IPS-18a (cell line): ENCODE results near the gene CTNND2.

Experiments used
- H3K27ac ChIP-seq: one replicate; pipeline ENCODE4 v1.5.1; 2013; ENCODE audit warnings: low read length
- H3K27me3 ChIP-seq: one replicate; pipeline ENCODE4 v1.6.1; 2013; ENCODE audit warnings: mild to moderate bottlenecking, low read length; ENCODE audit not compliant: control insufficient read depth, insufficient read depth
- H3K36me3 ChIP-seq: one replicate; pipeline ENCODE4 v1.6.1; 2013; ENCODE audit warnings: low read depth, low read length; ENCODE audit not compliant: control insufficient read depth
- H3K4me1 ChIP-seq: one replicate; pipeline ENCODE4 v1.6.1; 2013; ENCODE audit warnings: low read depth, low read length; ENCODE audit not compliant: control insufficient read depth
- H3K4me3 ChIP-seq: one replicate; pipeline ENCODE4 v1.5.1; 2013; ENCODE audit warnings: low read length
- H3K9ac ChIP-seq: one replicate; pipeline ENCODE4 v1.6.1; 2013; ENCODE audit warnings: mild to moderate bottlenecking, low read length, moderate library complexity
- H3K9me3 ChIP-seq: one replicate; pipeline ENCODE4 v1.6.1; 2013; ENCODE audit warnings: low read depth, low read length; ENCODE audit not compliant: control insufficient read depth

The CTNND2 gene

DNA sequence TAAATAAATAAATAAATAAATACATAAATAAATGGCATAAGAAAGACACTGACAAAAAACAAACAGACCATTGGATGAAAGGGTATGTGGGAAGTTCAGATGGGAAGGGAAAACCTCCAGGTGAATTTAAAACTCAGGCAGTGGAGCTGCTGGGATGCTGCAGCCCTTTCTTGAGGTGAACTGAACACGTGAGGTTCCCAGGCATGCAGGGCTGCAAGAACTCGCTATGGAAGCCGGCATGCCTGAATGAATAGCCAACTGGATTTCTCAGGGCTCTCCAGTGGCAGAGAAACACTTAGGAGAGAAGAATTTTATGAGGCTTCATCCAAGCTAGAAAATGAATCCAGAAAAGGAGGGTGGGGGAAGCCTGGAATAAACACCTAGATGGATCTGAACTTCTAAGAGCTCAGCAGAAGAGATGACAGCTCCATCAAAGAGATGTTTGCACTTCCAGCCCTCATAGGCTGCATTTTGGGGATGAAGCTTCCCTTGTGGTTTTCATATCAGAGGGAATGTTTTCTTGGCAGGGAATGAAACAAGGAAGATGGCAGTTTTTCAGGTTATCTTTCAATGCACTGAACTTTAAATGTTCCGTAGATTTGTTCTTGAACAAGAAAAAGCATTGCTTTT, 919.0 kb downstream of the CTNND2 start:
- H3K27me3 ChIP-seq: no peaks in the 10 kb centered on the region
- no peak overlapping the region for H3K27ac ChIP-seq
- no peaks in the 10 kb centered on the region for H3K9me3 ChIP-seq
- no peaks in the 10 kb centered on the region for H3K36me3 ChIP-seq
- no peak overlapping the region for H3K4me3 ChIP-seq
- H3K9ac ChIP-seq: no peak overlapping the region
- H3K4me1 ChIP-seq: no peaks in the 10 kb centered on the region

DNA sequence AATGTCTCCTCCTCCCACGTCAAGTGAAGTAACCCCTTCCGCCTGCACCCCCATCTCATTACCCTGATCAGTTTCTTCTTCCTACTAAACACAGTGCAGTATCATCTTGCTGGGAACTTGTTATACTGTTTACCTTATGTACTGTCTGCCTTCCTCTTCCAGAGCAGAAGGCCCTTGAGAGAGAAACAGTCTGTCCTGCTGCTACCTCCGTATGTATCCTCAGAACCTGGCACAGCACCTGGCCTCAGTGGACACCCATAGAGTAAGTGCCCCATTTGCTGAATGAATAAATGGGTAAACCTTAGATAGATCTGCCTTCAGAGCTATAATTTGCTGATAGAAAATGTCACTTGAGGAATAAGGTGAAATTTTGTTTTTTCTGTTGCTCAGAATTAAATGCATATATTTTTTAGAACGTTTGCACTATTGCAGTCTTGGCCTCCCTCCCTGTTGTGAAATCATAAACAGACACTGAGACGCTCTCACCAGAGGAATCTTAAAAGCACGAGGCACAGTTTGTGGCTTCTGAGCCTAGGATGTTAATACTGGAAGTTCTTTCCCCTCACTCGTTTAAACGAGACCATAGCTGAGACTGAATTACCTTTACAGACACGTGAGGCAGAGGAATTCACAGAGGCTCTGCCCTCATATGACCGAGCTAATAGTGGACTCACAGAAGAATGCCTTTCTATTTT, 920.1 kb downstream of the CTNND2 start:
- Histone ChIP-seq H3K9ac (no peak overlapping the region), H3K9me3 (no peaks in the 10 kb centered on the region), H3K27me3 (no peaks in the 10 kb centered on the region), H3K4me1 (no peaks in the 10 kb centered on the region), H3K4me3 (no peak overlapping the region), H3K36me3 (no peaks in the 10 kb centered on the region), H3K27ac (no peak overlapping the region)

DNA sequence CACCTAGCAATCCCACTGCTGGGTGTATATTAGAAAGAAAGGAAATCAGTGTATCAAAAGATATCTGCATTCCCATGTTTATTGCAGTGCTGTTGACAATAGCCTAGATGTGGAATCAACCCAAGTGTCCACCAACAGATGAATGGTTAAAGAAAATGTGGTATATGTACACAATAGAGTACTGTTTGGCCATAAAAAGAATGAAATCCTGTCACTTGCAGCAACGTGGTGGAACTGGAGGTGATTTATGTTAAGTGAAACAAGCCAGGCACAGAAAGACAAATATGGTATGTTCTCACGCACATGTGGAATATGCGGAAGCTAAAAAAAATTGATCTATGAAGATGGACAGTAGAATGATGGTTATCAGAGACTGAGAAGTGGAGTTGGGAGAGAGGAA, 921.6 kb downstream of the CTNND2 start:
- Histone ChIP-seq H3K9me3 (no peaks in the 10 kb centered on the region), H3K27me3 (no peaks in the 10 kb centered on the region), H3K4me3 (no peak overlapping the region), H3K9ac (no peak overlapping the region), H3K4me1 (no peaks in the 10 kb centered on the region), H3K27ac (no peak overlapping the region), H3K36me3 (no peaks in the 10 kb centered on the region)

DNA sequence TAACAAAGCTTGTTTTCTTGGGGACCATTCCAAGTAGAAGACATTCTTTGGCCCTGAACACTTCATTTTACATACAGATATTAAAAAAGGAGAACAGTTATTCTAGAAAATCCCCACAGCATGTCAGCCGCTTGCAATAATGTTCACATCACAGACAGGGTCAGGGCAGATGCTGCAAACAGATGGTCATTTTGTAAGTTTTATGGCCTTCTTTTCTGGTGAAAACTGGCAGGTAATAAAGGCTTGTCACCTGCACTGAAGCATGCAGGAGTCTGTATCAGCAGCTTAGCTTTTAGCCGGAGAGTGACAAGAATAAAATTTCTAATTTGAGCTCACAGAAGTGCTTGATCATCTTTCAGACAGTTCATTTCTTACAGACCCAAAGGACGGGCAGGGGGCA, 922.3 kb downstream of the CTNND2 start:
- H3K4me1 ChIP-seq: no peaks in the 10 kb centered on the region
- H3K27me3 ChIP-seq: no peaks in the 10 kb centered on the region
- H3K36me3 ChIP-seq: no peaks in the 10 kb centered on the region
- no peak overlapping the region for H3K9ac ChIP-seq
- H3K27ac ChIP-seq: no peak overlapping the region
- no peaks in the 10 kb centered on the region for H3K9me3 ChIP-seq
- H3K4me3 ChIP-seq: no peak overlapping the region

DNA sequence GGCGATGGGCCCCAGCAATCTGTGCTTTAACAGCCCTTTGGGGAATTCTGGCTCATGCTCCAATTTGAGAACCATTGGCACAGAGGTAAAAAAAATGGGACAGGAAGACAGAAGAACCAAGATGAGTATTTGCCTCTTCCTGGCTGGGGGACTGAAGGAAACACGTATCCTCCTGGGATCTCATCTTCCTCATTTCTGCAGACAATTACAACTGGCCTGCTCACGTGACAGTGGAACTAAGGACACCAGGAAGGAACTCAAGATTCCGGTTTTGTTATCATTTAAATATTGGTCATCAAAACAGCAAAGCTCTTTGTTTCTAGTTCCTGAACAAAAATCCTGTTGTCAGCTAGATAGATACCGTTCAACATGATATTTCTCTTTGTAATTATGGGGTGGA, 927.2 kb downstream of the CTNND2 start:
- H3K9ac ChIP-seq: no peak overlapping the region
- no peaks in the 10 kb centered on the region for H3K27me3 ChIP-seq
- no peak overlapping the region for H3K4me3 ChIP-seq
- no peak overlapping the region for H3K27ac ChIP-seq
- H3K36me3 ChIP-seq: no peaks in the 10 kb centered on the region
- no peaks in the 10 kb centered on the region for H3K9me3 ChIP-seq
- no peaks in the 10 kb centered on the region for H3K4me1 ChIP-seq

DNA sequence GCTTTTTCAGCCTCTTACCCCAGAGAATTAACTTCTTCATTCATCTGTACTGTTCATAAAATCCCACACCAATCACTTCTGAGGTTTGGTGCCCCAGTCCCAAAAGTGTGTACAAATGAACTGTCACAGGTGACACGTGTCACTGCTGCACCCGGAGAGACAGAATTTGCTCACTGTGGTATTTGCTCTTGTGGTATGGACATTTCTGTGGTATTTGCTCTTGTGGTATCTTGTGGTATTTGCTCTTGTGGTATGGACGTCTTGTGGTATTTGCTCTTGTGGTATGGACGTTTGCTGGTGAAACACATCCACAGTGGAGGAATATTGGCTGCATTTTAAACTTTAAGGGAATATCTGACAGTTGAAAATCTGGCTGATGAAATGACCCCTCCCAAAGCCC, 928.3 kb downstream of the CTNND2 start:
- Histone ChIP-seq H3K4me3 (no peak overlapping the region), H3K9me3 (no peaks in the 10 kb centered on the region), H3K36me3 (no peaks in the 10 kb centered on the region), H3K27me3 (no peaks in the 10 kb centered on the region), H3K4me1 (no peaks in the 10 kb centered on the region), H3K9ac (no peak overlapping the region), H3K27ac (no peak overlapping the region)

DNA sequence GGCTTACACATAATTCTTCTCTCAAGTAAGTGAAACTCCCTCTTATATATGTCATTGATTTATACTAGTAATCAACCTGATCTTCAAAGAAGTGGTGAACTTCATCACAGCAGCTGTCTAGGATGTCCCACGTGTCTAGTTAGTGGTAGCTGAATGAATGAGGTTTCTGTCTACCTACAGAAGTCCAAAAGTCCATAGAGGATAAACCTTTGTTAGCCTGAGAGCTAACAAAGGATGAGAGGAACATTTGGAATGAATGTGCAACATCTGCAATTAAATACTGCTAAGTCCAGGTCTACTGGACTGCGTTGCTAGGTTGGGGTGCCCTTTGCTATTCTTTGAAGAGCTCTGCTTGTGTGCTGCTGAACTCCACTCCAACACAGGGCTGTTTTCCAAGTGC, 929.4 kb downstream of the CTNND2 start:
- no peak overlapping the region for H3K4me3 ChIP-seq
- H3K9me3 ChIP-seq: no peaks in the 10 kb centered on the region
- no peaks in the 10 kb centered on the region for H3K4me1 ChIP-seq
- H3K36me3 ChIP-seq: no peaks in the 10 kb centered on the region
- H3K27me3 ChIP-seq: no peaks in the 10 kb centered on the region
- no peak overlapping the region for H3K27ac ChIP-seq
- H3K9ac ChIP-seq: no peak overlapping the region

DNA sequence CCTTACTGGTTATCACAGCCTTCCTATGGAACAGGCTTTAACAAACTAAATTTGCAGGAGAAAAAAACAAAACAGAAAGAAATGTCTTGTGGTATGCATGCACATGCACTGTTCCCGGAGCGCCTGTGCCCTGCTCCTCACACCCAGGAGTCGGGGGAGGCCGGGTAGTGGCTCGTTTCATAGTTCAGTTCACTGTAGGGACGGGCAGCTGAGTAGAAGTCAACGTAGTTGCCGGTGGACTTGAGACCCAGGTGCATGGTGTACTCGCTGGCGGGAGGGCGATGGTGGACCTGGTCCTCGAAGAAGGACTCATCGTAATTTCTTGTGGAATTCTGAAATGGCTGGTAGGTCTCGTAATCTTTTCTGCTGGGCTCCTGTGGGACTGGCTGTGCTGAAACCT, 930.9 kb downstream of the CTNND2 start:
- H3K4me3 ChIP-seq: no peak overlapping the region
- H3K9ac ChIP-seq: no peak overlapping the region
- no peaks in the 10 kb centered on the region for H3K4me1 ChIP-seq
- no peaks in the 10 kb centered on the region for H3K27me3 ChIP-seq
- H3K27ac ChIP-seq: no peak overlapping the region
- H3K36me3 ChIP-seq: no peaks in the 10 kb centered on the region
- H3K9me3 ChIP-seq: no peaks in the 10 kb centered on the region

DNA sequence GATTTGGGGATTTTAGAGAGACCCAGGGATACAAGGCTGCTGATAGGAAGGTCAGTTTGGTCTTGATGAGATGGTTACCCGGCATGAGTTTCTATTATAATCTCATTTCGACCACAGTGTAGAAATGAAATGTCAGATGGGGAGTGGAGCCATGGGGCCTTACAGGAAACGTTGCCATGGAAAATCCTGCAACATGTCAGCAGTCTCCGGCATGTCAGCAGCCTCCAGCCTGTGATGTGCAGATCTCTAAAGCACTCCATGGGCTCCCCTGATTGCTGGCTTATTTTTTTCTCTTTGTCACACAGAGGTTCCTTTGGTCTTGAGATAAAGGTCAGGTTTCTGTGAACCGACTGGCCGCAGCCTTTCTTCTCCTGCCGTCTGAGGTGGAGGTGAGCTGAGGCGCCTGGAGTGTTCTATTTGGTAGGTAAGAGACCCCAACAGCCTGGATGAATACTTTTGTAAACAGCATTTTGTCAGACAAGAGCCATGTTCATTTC, 934.5 kb downstream of the CTNND2 start:
- Histone ChIP-seq H3K4me3 (no peak overlapping the region), H3K36me3 (no peaks in the 10 kb centered on the region), H3K4me1 (no peaks in the 10 kb centered on the region), H3K27ac (no peak overlapping the region), H3K9ac (no peak overlapping the region), H3K27me3 (no peaks in the 10 kb centered on the region), H3K9me3 (no peaks in the 10 kb centered on the region)

DNA sequence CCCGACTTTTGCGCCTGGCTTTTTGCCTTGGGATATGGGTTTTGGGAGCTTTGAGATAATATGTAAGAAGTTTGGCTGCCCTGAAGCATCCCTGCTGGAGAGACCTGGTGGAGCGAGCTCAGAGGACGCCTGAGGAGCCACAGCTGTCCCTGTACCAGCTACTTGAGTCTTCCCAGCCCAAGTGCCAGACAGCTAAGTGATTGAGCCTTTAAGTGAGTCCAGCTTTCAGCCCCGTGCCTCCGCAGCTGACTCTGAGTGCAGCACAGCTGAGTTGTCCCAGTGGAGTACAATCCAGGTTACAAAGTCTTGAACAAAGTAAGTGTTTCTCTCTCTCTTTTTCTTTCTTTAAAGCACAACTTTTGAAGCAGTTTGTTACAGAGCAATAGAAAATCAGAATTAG, 939.4 kb downstream of the CTNND2 start:
- no peaks in the 10 kb centered on the region for H3K36me3 ChIP-seq

DNA sequence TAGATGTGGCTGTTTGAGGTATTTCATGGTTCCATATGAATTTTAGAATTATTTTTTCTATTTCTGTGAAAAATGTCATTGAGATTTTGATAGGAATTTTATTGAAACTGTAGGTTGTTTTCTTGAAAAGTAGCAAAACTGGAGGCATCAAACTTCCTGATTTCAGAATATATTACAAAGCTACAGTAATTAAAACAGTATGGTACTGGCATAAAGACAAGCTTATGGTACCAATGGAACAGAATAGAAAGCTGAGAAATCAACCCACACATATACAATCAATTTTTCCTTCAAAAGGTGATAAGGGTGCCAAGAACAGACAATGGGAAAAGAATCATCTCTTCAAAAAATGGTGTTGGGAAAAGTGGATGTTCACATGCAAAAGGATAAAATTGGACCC, 945.5 kb downstream of the CTNND2 start:
- Histone ChIP-seq H3K4me3 (no peak overlapping the region), H3K9me3 (no peaks in the 10 kb centered on the region), H3K27ac (no peak overlapping the region), H3K27me3 (no peaks in the 10 kb centered on the region), H3K9ac (no peak overlapping the region), H3K36me3 (no peaks in the 10 kb centered on the region), H3K4me1 (no peaks in the 10 kb centered on the region)

More for the DNA sequence above, 939.4 kb downstream of the CTNND2 start:
- Histone ChIP-seq H3K4me1 (no peaks in the 10 kb centered on the region), H3K4me3 (no peak overlapping the region), H3K27me3 (no peaks in the 10 kb centered on the region), H3K27ac (no peak overlapping the region), H3K9ac (no peak overlapping the region), H3K9me3 (no peaks in the 10 kb centered on the region)
